Measurements from ENCODE around the gene ZNF438. TPM values are rescaled to one million over a fixed set of nuclear protein-coding genes. Genes with fewer than 3 reads are reported as not detected.

Gene ZNF438, protein sequence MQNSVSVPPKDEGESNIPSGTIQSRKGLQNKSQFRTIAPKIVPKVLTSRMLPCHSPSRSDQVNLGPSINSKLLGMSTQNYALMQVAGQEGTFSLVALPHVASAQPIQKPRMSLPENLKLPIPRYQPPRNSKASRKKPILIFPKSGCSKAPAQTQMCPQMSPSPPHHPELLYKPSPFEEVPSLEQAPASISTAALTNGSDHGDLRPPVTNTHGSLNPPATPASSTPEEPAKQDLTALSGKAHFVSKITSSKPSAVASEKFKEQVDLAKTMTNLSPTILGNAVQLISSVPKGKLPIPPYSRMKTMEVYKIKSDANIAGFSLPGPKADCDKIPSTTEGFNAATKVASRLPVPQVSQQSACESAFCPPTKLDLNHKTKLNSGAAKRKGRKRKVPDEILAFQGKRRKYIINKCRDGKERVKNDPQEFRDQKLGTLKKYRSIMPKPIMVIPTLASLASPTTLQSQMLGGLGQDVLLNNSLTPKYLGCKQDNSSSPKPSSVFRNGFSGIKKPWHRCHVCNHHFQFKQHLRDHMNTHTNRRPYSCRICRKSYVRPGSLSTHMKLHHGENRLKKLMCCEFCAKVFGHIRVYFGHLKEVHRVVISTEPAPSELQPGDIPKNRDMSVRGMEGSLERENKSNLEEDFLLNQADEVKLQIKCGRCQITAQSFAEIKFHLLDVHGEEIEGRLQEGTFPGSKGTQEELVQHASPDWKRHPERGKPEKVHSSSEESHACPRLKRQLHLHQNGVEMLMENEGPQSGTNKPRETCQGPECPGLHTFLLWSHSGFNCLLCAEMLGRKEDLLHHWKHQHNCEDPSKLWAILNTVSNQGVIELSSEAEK
- total RNA-seq = 1 to 10 TPM; 2.6 to 2.9 TPM

- peaks cover 11% of the 10 kb centered on the region for H3K4me1 ChIP-seq
- no peaks in the 10 kb centered on the region for H3K9me3 ChIP-seq
- H3K36me3 ChIP-seq (replicated peaks in 1 of 2; ENCODE audit: insufficient read depth in 1 of 2, low read depth in 2 of 2) = no peaks in the 10 kb centered on the region
- TF ChIP-seq CTCF (IDR thresholded peaks at IDR 0.05) = peak; percentile 51 to 91 (median 75)
- TF ChIP-seq POLR2A (IDR thresholded peaks at IDR 0.05) = peak; percentile 74 to 87 (median 83)
- H3K27me3 ChIP-seq = no peaks in the 10 kb centered on the region
- intact Hi-C loops (cut with DNase I) = no loop called here
- DNase-seq (peak; percentile 95 to 96 (median 96)), ATAC-seq (peak; percentile 92)
- peak within 1 kb of the TSS; percentile 98 to 99 (median 99) for H3K27ac ChIP-seq
- 0 to 1% methylated on average over 1 to 66 of the region's 66 CpGs for WGBS, 2 donors
- H3K4me3 ChIP-seq = peak within 1 kb of the TSS; percentile 23 to 37
These were observed at the start of gene ZNF438 for GRCh38 chr10:31031558-31032257. TSS of gene ZNF438 (minus strand) at chr10:31031865. CDS start at chr10:30877034, 154,831 bp downstream.

- no peaks in the 10 kb centered on the region for H3K9me3 ChIP-seq
- H3K36me3 ChIP-seq (replicated peaks in 1 of 2; ENCODE audit: insufficient read depth in 1 of 2, low read depth in 2 of 2) = no peaks in the 10 kb centered on the region
- H3K4me3 ChIP-seq = no peak overlapping the region
- TF ChIP-seq POLR2A (IDR thresholded peaks at IDR 0.05) (no peak), CTCF (IDR thresholded peaks at IDR 0.05) (no peak)
- WGBS, 2 donors = 73 to 77% methylated on average over 6 of the region's 6 CpGs
- no peak for ATAC-seq
- H3K27me3 ChIP-seq = no peaks in the 10 kb centered on the region
- no peak overlapping the region for H3K27ac ChIP-seq
- no peak for DNase-seq
- intact Hi-C loops (cut with DNase I) = no loop called here
- no peaks in the 10 kb centered on the region for H3K4me1 ChIP-seq
These were observed 44.9 kb upstream of the ZNF438 start for GRCh38 chr10:31076610-31076988.

- no peak for DNase-seq
- Histone ChIP-seq H3K4me3 (no peak overlapping the region), H3K36me3 (replicated peaks in 1 of 2; ENCODE audit: insufficient read depth in 1 of 2, low read depth in 2 of 2) (no peaks in the 10 kb centered on the region), H3K9me3 (no peaks in the 10 kb centered on the region), H3K27me3 (no peaks in the 10 kb centered on the region), H3K27ac (no peak overlapping the region), H3K4me1 (no peaks in the 10 kb centered on the region)
- intact Hi-C loops (cut with DNase I) = no loop called here
- no peak for ATAC-seq
- WGBS, 2 donors = 70 to 78% methylated on average over 3 of the region's 3 CpGs
- no peak for TF ChIP-seq CTCF (IDR thresholded peaks at IDR 0.05)
- TF ChIP-seq POLR2A (IDR thresholded peaks at IDR 0.05) = no peak
These were observed 44.4 kb upstream of the ZNF438 start for GRCh38 chr10:31075881-31076609.

DNA sequence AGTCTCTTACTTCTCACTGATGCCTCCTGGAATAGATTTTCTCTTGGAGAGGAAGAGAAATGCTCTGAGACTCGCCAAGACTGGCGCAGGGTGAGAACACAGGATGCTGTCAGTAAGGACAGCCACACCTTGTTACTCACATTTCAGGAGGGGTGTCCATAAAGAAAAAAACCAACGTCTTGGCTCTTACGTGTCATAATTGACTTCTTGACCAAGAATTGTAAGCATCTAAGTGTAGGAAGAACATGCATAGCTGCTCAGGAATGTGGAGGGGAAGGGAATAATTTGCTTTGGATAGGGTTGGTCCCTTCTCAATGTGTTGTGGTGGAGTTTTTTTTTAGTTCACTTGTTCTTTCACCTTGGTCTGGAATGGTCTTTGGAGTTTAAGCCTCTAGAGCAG lies 43.8 kb upstream of the ZNF438 start:
- no peaks in the 10 kb centered on the region for H3K36me3 ChIP-seq (replicated peaks in 1 of 2; ENCODE audit: insufficient read depth in 1 of 2, low read depth in 2 of 2)
- DNase-seq (no peak), ATAC-seq (no peak)
- no peak overlapping the region for H3K27ac ChIP-seq
- H3K27me3 ChIP-seq = no peaks in the 10 kb centered on the region
- no peaks in the 10 kb centered on the region for H3K9me3 ChIP-seq
- 64 to 74% methylated on average over 4 of the region's 4 CpGs for WGBS, 2 donors
- H3K4me1 ChIP-seq = no peaks in the 10 kb centered on the region
- no peak overlapping the region for H3K4me3 ChIP-seq
- intact Hi-C loops (cut with DNase I) = no loop called here
- TF ChIP-seq POLR2A (IDR thresholded peaks at IDR 0.05) = no peak
- TF ChIP-seq CTCF (IDR thresholded peaks at IDR 0.05) = no peak
